Measurements from ENCODE around the gene C2orf68. TPM values are rescaled to one million over a fixed set of nuclear protein-coding genes. Genes with fewer than 3 reads are reported as not detected.

C2orf68 gene
- total and polyA plus RNA-seq, 2 of the 13 experiments (the other 11 are each of a cell fraction or from before 2014, with no cell fraction given), result 47.1 to 77.4 TPM

DNA sequence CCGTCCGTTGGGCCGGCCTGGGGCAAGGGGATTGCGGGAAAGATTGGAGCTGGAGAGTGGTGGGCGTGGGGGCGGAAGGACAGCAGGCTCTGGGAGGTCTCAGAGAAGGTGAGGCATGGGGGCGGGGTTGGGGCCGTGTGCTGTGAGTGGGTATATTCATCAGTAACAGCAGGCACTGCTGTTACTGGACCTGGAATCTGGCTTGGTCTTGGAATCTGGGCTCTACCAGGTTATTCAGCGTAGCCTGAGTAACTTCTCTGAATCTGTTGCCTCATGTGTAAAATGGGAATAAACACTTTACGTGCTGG is 15.9 kb downstream of the C2orf68 start (continued):
- TF ChIP-seq NR1H2 (CRISPR knock-in tag; IDR thresholded peaks at IDR 0.05; ENCODE audit: borderline replicate concordance, low read depth) (no peak), ZFP36L1 (CRISPR knock-in tag; IDR thresholded peaks at IDR 0.05) (no peak), MEIS1 (CRISPR knock-in tag; IDR thresholded peaks at IDR 0.05; ENCODE audit: borderline replicate concordance) (peak; percentile 67; the same call in 1 of the 2 replicates), RERE (CRISPR knock-in tag; IDR thresholded peaks at IDR 0.05; ENCODE audit: low read depth) (no peak), ZC3H13 (CRISPR knock-in tag; IDR thresholded peaks at IDR 0.05) (no peak), NONO (IDR thresholded peaks at IDR 0.05) (no peak), NONO (CRISPR knock-in tag; conservative IDR thresholded peaks at IDR 0.05) (peak; percentile 9; the same call in 1 of the 2 replicates), AGO2 (optimal IDR thresholded peaks at IDR 0.05; ENCODE audit: low read depth, low read length) (peak; percentile 80), ZNF598 (CRISPR knock-in tag; IDR thresholded peaks at IDR 0.05; ENCODE audit: borderline replicate concordance) (no peak), BRCA1 (CRISPR knock-in tag; IDR thresholded peaks at IDR 0.05) (no peak), ZNF18 (CRISPR knock-in tag; IDR thresholded peaks at IDR 0.05; ENCODE audit: insufficient replicate concordance) (no peak), MIER2 (CRISPR knock-in tag; IDR thresholded peaks at IDR 0.05) (no peak), ZMAT5 (CRISPR knock-in tag; IDR thresholded peaks at IDR 0.05; ENCODE audit: borderline replicate concordance, low read depth) (no peak), ZNF780A (CRISPR knock-in tag; IDR thresholded peaks at IDR 0.05) (0 out of 2 replicates have a peak, but pooled peaks have one; percentile 27)
- TF ChIP-seq, protein P1, sequence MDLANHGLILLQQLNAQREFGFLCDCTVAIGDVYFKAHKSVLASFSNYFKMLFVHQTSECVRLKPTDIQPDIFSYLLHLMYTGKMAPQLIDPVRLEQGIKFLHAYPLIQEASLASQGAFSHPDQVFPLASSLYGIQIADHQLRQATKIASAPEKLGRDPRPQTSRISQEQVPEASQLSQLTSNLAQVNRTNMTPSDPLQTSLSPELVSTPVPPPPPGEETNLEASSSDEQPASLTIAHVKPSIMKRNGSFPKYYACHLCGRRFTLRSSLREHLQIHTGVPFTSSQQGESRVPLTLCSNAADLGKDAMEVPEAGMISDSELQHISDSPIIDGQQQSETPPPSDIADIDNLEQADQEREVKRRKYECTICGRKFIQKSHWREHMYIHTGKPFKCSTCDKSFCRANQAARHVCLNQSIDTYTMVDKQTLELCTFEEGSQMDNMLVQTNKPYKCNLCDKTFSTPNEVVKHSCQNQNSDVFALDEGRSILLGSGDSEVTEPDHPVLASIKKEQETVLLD (CRISPR knock-in tag; IDR thresholded peaks at IDR 0.05; ENCODE audit: low read depth), result no peak
- TF ChIP-seq, protein P2, sequence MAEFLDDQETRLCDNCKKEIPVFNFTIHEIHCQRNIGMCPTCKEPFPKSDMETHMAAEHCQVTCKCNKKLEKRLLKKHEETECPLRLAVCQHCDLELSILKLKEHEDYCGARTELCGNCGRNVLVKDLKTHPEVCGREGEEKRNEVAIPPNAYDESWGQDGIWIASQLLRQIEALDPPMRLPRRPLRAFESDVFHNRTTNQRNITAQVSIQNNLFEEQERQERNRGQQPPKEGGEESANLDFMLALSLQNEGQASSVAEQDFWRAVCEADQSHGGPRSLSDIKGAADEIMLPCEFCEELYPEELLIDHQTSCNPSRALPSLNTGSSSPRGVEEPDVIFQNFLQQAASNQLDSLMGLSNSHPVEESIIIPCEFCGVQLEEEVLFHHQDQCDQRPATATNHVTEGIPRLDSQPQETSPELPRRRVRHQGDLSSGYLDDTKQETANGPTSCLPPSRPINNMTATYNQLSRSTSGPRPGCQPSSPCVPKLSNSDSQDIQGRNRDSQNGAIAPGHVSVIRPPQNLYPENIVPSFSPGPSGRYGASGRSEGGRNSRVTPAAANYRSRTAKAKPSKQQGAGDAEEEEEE (CRISPR knock-in tag; IDR thresholded peaks at IDR 0.05; ENCODE audit: borderline replicate concordance), result peak; percentile 44; the same call in 1 of the 2 replicates
- TF ChIP-seq, protein P3, sequence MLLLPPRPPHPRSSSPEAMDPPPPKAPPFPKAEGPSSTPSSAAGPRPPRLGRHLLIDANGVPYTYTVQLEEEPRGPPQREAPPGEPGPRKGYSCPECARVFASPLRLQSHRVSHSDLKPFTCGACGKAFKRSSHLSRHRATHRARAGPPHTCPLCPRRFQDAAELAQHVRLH (CRISPR knock-in tag; IDR thresholded peaks at IDR 0.05; ENCODE audit: borderline replicate concordance, low read depth), result no peak
- TF ChIP-seq, protein P4, sequence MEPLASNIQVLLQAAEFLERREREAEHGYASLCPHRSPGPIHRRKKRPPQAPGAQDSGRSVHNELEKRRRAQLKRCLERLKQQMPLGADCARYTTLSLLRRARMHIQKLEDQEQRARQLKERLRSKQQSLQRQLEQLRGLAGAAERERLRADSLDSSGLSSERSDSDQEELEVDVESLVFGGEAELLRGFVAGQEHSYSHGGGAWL (CRISPR knock-in tag; IDR thresholded peaks at IDR 0.05), result 0 out of 2 replicates have a peak, but pooled peaks have one; percentile 2
